H1 (cell line): ENCODE data around the gene FGFR2. TPM values are rescaled to one million over a fixed set of nuclear protein-coding genes. Genes with fewer than 3 reads are reported as not detected.

Source experiments
- CHD2 ChIP-seq: IDR thresholded peaks from 2 replicates; pipeline ENCODE4 v1.6.1; 2012; ENCODE audit warnings: low read length, improper control_type of control experiment
- polyA plus RNA-seq, 7 experiments: library from polyadenylated mRNA; depleted of rRNA in 3 of 7; stranded (reverse) in 5 of 7; unstranded in 2 of 7; fragments of >200 nt in 5 of 7; fragments of 200-250 nt in 2 of 7; gene quantifications; 1 replicate in 5 of 7; 2 replicates in 1 of 7; 4 replicates in 1 of 7; pipeline versions ENCODE4 v1.2.1 to v1.2.3, GENCODE V29; 2011 to 2013; ENCODE audit warnings: missing spikeins in 2 of 7, mixed read lengths in 2 of 7
- total RNA-seq: library from RNA; stranded (reverse); fragmentation: NEBNext Ultra II Directional; extraction: Animal tissue kit (Norgen Biotek cat#: 25700); gene quantifications from 2 replicates; pipeline ENCODE4 v1.2.1, GENCODE V29; 2021

Gene FGFR2
- total and polyA plus RNA-seq, 2 of the 8 experiments (the other 6 are each of a cell fraction or from before 2014, with no cell fraction given) = 50.2 to 81.2 TPM

DNA sequence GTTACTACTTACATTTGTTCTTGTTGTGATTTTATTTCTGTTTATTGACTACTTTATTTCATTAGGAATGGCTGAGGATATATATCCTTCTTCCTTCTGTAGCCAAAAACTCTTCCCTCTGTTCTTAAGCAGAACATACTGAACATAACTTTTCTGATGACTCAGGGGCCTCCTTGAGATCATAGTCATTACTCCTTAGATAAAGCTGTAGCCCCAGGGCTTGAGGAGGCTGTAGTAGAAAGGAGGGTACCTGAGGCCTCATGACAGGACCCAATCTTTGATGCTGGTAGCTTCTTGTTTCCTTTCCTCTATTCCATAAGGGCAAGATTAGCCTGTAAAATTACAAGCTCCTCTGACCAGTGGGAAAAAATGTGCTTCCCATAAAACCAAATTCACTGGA lies 41.2 kb upstream of the FGFR2 start (continued):
- TF ChIP-seq CHD2 = no peak
- TF ChIP-seq, all 59 proteins: peak for 0
